ENCODE data around the gene DARS1. TPM values are rescaled to one million over a fixed set of nuclear protein-coding genes. Genes with fewer than 3 reads are reported as not detected.

DARS1 gene
- total and polyA plus RNA-seq, 2 of the 13 experiments (the other 11 are each of a cell fraction or from before 2014, with no cell fraction given) = 149 to 230 TPM

DNA sequence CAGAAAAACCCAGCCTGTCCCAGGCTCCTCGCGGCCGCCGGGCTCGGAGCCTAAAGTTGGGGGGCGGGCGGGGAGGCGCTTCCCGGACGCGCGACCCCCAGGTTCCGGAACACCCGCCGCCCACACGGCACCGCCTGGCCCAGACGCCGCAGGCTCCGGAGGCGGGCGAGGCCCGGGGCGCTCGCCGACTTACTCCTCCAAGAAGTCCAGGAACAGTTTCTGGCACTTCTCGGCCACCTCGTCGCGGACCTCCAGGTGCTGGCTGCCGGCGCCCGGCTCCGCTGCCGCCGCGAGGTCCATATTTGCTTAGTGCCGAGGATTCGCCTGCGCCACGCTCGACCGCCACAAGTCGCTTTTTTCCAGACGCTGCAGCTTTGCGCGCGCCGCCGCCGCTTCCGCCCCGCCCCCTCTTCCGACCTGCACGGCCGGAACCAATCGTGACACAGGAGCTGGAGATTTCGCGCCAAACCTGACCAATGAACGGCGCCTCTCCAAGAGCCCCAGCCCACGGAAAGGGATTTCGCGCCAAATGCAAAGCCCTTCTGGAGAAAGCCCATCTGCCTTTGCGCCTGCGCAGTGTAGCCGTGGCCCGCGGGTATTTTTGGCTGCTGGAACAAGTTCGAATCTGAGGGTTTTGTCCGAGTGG, 109.2 kb downstream of the DARS1 start, which contains the start of gene MCM6 (continued):
- TF ChIP-seq, protein P1, sequence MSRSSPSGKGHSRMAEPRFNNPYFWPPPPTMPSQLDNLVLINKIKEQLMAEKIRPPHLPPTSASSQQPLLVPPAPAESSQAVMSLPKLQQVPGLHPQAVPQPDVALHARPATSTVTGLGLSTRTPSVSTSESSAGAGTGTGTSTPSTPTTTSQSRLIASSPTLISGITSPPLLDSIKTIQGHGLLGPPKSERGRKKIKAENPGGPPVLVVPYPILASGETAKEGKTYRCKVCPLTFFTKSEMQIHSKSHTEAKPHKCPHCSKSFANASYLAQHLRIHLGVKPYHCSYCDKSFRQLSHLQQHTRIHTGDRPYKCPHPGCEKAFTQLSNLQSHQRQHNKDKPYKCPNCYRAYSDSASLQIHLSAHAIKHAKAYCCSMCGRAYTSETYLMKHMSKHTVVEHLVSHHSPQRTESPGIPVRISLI (CRISPR knock-in tag; IDR thresholded peaks at IDR 0.05; ENCODE audit: borderline replicate concordance) = peak; percentile 32; the same call in 1 of the 2 replicates
- TF ChIP-seq, protein P2, sequence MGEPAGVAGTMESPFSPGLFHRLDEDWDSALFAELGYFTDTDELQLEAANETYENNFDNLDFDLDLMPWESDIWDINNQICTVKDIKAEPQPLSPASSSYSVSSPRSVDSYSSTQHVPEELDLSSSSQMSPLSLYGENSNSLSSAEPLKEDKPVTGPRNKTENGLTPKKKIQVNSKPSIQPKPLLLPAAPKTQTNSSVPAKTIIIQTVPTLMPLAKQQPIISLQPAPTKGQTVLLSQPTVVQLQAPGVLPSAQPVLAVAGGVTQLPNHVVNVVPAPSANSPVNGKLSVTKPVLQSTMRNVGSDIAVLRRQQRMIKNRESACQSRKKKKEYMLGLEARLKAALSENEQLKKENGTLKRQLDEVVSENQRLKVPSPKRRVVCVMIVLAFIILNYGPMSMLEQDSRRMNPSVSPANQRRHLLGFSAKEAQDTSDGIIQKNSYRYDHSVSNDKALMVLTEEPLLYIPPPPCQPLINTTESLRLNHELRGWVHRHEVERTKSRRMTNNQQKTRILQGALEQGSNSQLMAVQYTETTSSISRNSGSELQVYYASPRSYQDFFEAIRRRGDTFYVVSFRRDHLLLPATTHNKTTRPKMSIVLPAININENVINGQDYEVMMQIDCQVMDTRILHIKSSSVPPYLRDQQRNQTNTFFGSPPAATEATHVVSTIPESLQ (CRISPR knock-in tag; conservative IDR thresholded peaks at IDR 0.05) = 0 out of 2 replicates have a peak, but pooled peaks have one; percentile 83
- TF ChIP-seq AKAP8 (CRISPR knock-in tag; IDR thresholded peaks at IDR 0.05) (0 out of 2 replicates have a peak, but pooled peaks have one; percentile 22), MEIS2 (CRISPR knock-in tag; IDR thresholded peaks at IDR 0.05) (peak; percentile 53; the same call in 1 of the 2 replicates), KDM3A (CRISPR knock-in tag; IDR thresholded peaks at IDR 0.05; ENCODE audit: low read depth) (no peak), FOXA1 (IDR thresholded peaks at IDR 0.05) (no peak), FOXA1 (CRISPR knock-in tag; IDR thresholded peaks at IDR 0.05) (peak; percentile 60), ZNF329 (CRISPR knock-in tag; IDR thresholded peaks at IDR 0.05; ENCODE audit: low read depth) (0 out of 2 replicates have a peak, but pooled peaks have one; percentile 47), ERF (CRISPR knock-in tag; IDR thresholded peaks at IDR 0.05) (peak; percentile 46; the same call in 1 of the 2 replicates), ZNF382 (CRISPR knock-in tag; IDR thresholded peaks at IDR 0.05; ENCODE audit: borderline replicate concordance) (no peak), ZNF34 (CRISPR knock-in tag; IDR thresholded peaks at IDR 0.05; ENCODE audit: borderline replicate concordance) (no peak), ATF1 (CRISPR knock-in tag; IDR thresholded peaks at IDR 0.05) (peak; percentile 49; the same call in 1 of the 2 replicates), HMGA1 (CRISPR knock-in tag; conservative IDR thresholded peaks at IDR 0.05) (no peak), RARG (CRISPR knock-in tag; IDR thresholded peaks at IDR 0.05; ENCODE audit: low read depth) (no peak)
- TF ChIP-seq, protein P3, sequence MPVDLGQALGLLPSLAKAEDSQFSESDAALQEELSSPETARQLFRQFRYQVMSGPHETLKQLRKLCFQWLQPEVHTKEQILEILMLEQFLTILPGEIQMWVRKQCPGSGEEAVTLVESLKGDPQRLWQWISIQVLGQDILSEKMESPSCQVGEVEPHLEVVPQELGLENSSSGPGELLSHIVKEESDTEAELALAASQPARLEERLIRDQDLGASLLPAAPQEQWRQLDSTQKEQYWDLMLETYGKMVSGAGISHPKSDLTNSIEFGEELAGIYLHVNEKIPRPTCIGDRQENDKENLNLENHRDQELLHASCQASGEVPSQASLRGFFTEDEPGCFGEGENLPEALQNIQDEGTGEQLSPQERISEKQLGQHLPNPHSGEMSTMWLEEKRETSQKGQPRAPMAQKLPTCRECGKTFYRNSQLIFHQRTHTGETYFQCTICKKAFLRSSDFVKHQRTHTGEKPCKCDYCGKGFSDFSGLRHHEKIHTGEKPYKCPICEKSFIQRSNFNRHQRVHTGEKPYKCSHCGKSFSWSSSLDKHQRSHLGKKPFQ (CRISPR knock-in tag; IDR thresholded peaks at IDR 0.05; ENCODE audit: insufficient replicate concordance) = peak; percentile 83
- TF ChIP-seq, protein P4, sequence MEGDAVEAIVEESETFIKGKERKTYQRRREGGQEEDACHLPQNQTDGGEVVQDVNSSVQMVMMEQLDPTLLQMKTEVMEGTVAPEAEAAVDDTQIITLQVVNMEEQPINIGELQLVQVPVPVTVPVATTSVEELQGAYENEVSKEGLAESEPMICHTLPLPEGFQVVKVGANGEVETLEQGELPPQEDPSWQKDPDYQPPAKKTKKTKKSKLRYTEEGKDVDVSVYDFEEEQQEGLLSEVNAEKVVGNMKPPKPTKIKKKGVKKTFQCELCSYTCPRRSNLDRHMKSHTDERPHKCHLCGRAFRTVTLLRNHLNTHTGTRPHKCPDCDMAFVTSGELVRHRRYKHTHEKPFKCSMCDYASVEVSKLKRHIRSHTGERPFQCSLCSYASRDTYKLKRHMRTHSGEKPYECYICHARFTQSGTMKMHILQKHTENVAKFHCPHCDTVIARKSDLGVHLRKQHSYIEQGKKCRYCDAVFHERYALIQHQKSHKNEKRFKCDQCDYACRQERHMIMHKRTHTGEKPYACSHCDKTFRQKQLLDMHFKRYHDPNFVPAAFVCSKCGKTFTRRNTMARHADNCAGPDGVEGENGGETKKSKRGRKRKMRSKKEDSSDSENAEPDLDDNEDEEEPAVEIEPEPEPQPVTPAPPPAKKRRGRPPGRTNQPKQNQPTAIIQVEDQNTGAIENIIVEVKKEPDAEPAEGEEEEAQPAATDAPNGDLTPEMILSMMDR (CRISPR knock-in tag; IDR thresholded peaks at IDR 0.05) = no peak
- TF ChIP-seq, protein P5, sequence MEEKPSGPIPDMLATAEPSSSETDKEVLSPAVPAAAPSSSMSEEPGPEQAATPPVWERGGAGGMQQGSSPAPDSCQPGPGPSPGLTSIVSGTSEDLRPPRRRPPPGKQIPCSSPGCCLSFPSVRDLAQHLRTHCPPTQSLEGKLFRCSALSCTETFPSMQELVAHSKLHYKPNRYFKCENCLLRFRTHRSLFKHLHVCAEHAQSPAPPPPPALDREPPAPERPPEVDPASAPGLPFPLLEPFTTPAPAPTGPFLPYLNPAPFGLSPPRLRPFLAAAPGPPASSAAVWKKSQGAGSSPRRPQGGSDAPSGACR (CRISPR knock-in tag; IDR thresholded peaks at IDR 0.05) = no peak
